Prostate gland (tissue), 2 donors: ENCODE results near the gene LMX1B.

Experiments used
- POLR2A ChIP-seq: fragments of 450-650 bp; IDR thresholded peaks from one replicate; pipeline ENCODE4 v1.6.1; 2016; ENCODE audit warnings: antibody characterized with exemption, mild to moderate bottlenecking
- TF ChIP-seq, protein P1 (sequence below), 4 experiments: fragments of 200-600 bp in 2 of 4; fragments of 450-650 bp in 2 of 4; sonication (generic) in 2 of 4; IDR thresholded peaks; 1 replicate in 3 of 4; 2 replicates in 1 of 4; pipeline ENCODE4 v1.5.1; 2016 to 2019; ENCODE audit warnings: antibody characterized with exemption in 4 of 4, mild to moderate bottlenecking in 2 of 4, moderate library complexity in 2 of 4

DNA sequence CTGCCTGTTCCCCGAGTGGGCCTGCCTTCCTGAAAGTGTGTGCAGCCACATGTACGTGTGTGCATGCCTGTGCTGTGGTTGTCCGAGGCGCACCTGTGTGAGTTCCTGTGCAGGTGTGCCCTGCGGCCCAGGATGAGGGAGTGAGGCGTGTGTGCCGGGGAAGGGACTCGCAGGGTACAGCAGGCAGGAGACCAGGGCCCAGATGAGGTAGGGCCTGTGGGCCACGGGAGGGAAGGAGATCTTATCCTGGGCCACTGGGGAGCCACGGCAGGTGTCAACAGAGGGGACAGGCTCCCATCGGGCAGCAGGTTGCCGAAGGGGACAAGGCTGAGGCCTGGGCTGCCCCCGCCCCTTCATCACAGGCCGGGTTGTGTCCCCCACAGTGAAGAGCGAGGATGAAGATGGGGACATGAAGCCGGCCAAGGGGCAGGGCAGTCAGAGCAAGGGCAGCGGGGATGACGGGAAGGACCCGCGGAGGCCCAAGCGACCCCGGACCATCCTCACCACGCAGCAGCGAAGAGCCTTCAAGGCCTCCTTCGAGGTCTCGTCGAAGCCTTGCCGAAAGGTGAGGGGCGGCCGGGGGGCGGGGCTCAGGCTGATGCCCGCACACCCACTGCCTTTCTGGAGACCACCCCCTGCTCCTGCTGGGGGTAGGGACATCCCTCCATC lies 79.2 kb downstream of the LMX1B start:
- TF ChIP-seq, protein P1, sequence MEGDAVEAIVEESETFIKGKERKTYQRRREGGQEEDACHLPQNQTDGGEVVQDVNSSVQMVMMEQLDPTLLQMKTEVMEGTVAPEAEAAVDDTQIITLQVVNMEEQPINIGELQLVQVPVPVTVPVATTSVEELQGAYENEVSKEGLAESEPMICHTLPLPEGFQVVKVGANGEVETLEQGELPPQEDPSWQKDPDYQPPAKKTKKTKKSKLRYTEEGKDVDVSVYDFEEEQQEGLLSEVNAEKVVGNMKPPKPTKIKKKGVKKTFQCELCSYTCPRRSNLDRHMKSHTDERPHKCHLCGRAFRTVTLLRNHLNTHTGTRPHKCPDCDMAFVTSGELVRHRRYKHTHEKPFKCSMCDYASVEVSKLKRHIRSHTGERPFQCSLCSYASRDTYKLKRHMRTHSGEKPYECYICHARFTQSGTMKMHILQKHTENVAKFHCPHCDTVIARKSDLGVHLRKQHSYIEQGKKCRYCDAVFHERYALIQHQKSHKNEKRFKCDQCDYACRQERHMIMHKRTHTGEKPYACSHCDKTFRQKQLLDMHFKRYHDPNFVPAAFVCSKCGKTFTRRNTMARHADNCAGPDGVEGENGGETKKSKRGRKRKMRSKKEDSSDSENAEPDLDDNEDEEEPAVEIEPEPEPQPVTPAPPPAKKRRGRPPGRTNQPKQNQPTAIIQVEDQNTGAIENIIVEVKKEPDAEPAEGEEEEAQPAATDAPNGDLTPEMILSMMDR (IDR thresholded peaks at IDR 0.05): no peak
- no peak for TF ChIP-seq POLR2A
